ENCODE results near the gene VPS13A.
"Not testable (repeated sequence)": the region's sequence is repeated elsewhere in the genome, so short reads cannot be mapped to it uniquely, and the experiment has no call there.

Gene VPS13A

DNA sequence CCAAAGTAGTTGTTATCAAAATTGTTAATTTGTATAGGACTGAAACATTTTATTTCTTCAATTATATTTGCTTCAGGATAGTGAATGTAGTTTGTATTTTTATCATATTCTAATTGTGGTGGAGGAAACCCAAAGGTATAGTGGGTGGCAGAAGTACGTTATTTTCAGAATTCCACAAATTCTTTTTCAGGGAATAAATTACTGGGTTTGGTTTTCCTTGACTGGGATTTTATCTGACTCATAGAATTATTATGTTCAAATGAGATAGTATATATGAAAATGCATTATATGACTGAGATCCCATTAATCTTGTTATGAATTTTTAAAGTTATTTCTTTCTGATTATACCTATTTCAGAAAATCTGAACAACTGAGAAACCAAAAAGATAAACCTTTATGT is 73.7 kb downstream of the VPS13A start:
- no peaks in the 10 kb centered on the region for H3K36me3 ChIP-seq (replicated peaks in 1 of 2; ENCODE audit: control insufficient read depth in 2 of 2, insufficient read depth in 2 of 2, low read length in 2 of 2)
- H2BK15ac ChIP-seq (ENCODE audit: low read length), result no peak overlapping the region
- no peak overlapping the region for H3K4me2 ChIP-seq (ENCODE audit: insufficient read depth, low read length, poor library complexity, severe bottlenecking)
- H3K4ac ChIP-seq (ENCODE audit: low read length), result no peak overlapping the region
- no peak overlapping the region for H3K23ac ChIP-seq (ENCODE audit: low read depth, low read length, poor library complexity)
- H2AFZ ChIP-seq (ENCODE audit: low read length), result no peak overlapping the region
- WGBS, 2 donors (ENCODE audit: extremely low coverage in 2 of 2, insufficient read length in 2 of 2, insufficient replicate concordance in 1 of 2), result no CpG with 5 or more reads among the region's 1 CpG
- no peaks in the 10 kb centered on the region for H3K79me1 ChIP-seq (ENCODE audit: low read depth, low read length)
- no peak overlapping the region for H3K18ac ChIP-seq (ENCODE audit: low read length)
- no peaks in the 10 kb centered on the region for H3K27me3 ChIP-seq (ENCODE audit: control insufficient read depth in 3 of 3, insufficient read depth in 3 of 3, low read depth in 1 of 3, low read length in 3 of 3)
- H2BK5ac ChIP-seq (ENCODE audit: low read length), result no peak overlapping the region
- H3K9ac ChIP-seq (ENCODE audit: low read depth, low read length, poor library complexity), result no peak overlapping the region
- no peak overlapping the region for H3K14ac ChIP-seq (ENCODE audit: low read length)
- no peak for DNase-seq (ENCODE audit: low spot score)
- H4K8ac ChIP-seq (ENCODE audit: low read depth, low read length), result no peak overlapping the region
- H2BK120ac ChIP-seq (ENCODE audit: low read depth, low read length), result no peak overlapping the region
- no peak overlapping the region for H3K4me3 ChIP-seq (ENCODE audit: low read length in 2 of 2)
- H3K9me3 ChIP-seq (replicated peaks in 1 of 2; ENCODE audit: control insufficient read depth in 2 of 2, insufficient read depth in 1 of 2, low read depth in 1 of 2, low read length in 2 of 2), result no peaks in the 10 kb centered on the region
- no peak overlapping the region for H2BK12ac ChIP-seq (ENCODE audit: low read length)
- no peak overlapping the region for H4K91ac ChIP-seq (ENCODE audit: low read depth, low read length, poor library complexity)
- no peaks in the 10 kb centered on the region for H3K4me1 ChIP-seq (ENCODE audit: control insufficient read depth in 2 of 2, insufficient read depth in 1 of 2, low read depth in 1 of 2, low read length in 2 of 2)
- H2AK5ac ChIP-seq (ENCODE audit: low read depth, low read length), result no peak overlapping the region
- no peak overlapping the region for H3K27ac ChIP-seq (replicated peaks; ENCODE audit: low read length)

GRCh38 chr9:77257275-77257674 is 79.9 kb downstream of the VPS13A start:
- Histone ChIP-seq H2AFZ (ENCODE audit: low read length) (no peak overlapping the region), H3K4me3 (ENCODE audit: low read length in 2 of 2) (no peak overlapping the region), H4K8ac (ENCODE audit: low read depth, low read length) (no peak overlapping the region), H3K27me3 (ENCODE audit: control insufficient read depth in 3 of 3, insufficient read depth in 3 of 3, low read depth in 1 of 3, low read length in 3 of 3) (no peaks in the 10 kb centered on the region), H3K27ac (replicated peaks; ENCODE audit: low read length) (no peak overlapping the region), H2BK12ac (ENCODE audit: low read length) (no peak overlapping the region), H3K4me2 (ENCODE audit: insufficient read depth, low read length, poor library complexity, severe bottlenecking) (no peak overlapping the region), H2AK5ac (ENCODE audit: low read depth, low read length) (no peak overlapping the region), H2BK5ac (ENCODE audit: low read length) (no peak overlapping the region), H3K36me3 (replicated peaks in 1 of 2; ENCODE audit: control insufficient read depth in 2 of 2, insufficient read depth in 2 of 2, low read length in 2 of 2) (no peaks in the 10 kb centered on the region), H3K4ac (ENCODE audit: low read length) (no peak overlapping the region), H3K4me1 (ENCODE audit: control insufficient read depth in 2 of 2, insufficient read depth in 1 of 2, low read depth in 1 of 2, low read length in 2 of 2) (no peaks in the 10 kb centered on the region), H3K18ac (ENCODE audit: low read length) (no peak overlapping the region), H4K91ac (ENCODE audit: low read depth, low read length, poor library complexity) (no peak overlapping the region), H2BK120ac (ENCODE audit: low read depth, low read length) (no peak overlapping the region), H3K79me1 (ENCODE audit: low read depth, low read length) (no peaks in the 10 kb centered on the region), H3K23ac (ENCODE audit: low read depth, low read length, poor library complexity) (no peak overlapping the region), H3K9ac (ENCODE audit: low read depth, low read length, poor library complexity) (no peak overlapping the region), H2BK15ac (ENCODE audit: low read length) (no peak overlapping the region), H3K14ac (ENCODE audit: low read length) (no peak overlapping the region), H3K9me3 (replicated peaks in 1 of 2; ENCODE audit: control insufficient read depth in 2 of 2, insufficient read depth in 1 of 2, low read depth in 1 of 2, low read length in 2 of 2) (no peaks in the 10 kb centered on the region)
- no peak for DNase-seq (ENCODE audit: low spot score)
- WGBS, 2 donors (ENCODE audit: extremely low coverage in 2 of 2, insufficient read length in 2 of 2, insufficient replicate concordance in 1 of 2), result no CpG with 5 or more reads among the region's 2 CpGs

DNA sequence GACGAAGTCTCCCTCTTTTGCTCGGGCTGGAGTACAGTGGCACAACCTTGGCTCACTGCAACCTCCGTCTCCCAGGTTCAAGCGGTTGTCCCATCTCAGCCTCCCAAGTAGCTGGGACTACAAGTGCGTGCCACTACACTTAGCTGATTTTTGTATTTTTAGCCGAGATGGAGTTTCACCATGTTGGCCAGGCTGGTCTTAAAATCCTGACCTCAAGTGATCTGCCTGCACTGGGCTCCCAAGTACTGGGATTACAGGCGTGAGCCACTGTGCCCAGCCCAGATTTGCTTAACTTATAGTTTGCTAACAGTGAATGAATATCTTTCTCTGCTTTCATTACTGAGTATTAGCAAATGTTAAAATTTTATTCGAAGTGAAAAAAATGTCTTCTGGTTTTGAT is 84.3 kb downstream of the VPS13A start:
- Histone ChIP-seq H3K36me3 (replicated peaks in 1 of 2; ENCODE audit: control insufficient read depth in 2 of 2, insufficient read depth in 2 of 2, low read length in 2 of 2) (no peaks in the 10 kb centered on the region), H3K4ac (ENCODE audit: low read length) (no peak overlapping the region), H3K4me1 (ENCODE audit: control insufficient read depth in 2 of 2, insufficient read depth in 1 of 2, low read depth in 1 of 2, low read length in 2 of 2) (no peaks in the 10 kb centered on the region), H4K91ac (ENCODE audit: low read depth, low read length, poor library complexity) (no peak overlapping the region), H2AFZ (ENCODE audit: low read length) (no peak overlapping the region), H4K8ac (ENCODE audit: low read depth, low read length) (no peak overlapping the region), H3K4me3 (ENCODE audit: low read length in 2 of 2) (no peak overlapping the region), H3K27me3 (ENCODE audit: control insufficient read depth in 3 of 3, insufficient read depth in 3 of 3, low read depth in 1 of 3, low read length in 3 of 3) (no peaks in the 10 kb centered on the region), H2BK15ac (ENCODE audit: low read length) (no peak overlapping the region), H3K18ac (ENCODE audit: low read length) (no peak overlapping the region), H2BK5ac (ENCODE audit: low read length) (no peak overlapping the region), H3K14ac (ENCODE audit: low read length) (no peak overlapping the region), H3K9me3 (replicated peaks in 1 of 2; ENCODE audit: control insufficient read depth in 2 of 2, insufficient read depth in 1 of 2, low read depth in 1 of 2, low read length in 2 of 2) (no peaks in the 10 kb centered on the region), H2BK12ac (ENCODE audit: low read length) (no peak overlapping the region), H3K23ac (ENCODE audit: low read depth, low read length, poor library complexity) (no peak overlapping the region), H3K79me1 (ENCODE audit: low read depth, low read length) (no peaks in the 10 kb centered on the region), H2BK120ac (ENCODE audit: low read depth, low read length) (no peak overlapping the region), H3K4me2 (ENCODE audit: insufficient read depth, low read length, poor library complexity, severe bottlenecking) (no peak overlapping the region), H2AK5ac (ENCODE audit: low read depth, low read length) (no peak overlapping the region), H3K27ac (replicated peaks; ENCODE audit: low read length) (no peak overlapping the region), H3K9ac (ENCODE audit: low read depth, low read length, poor library complexity) (no peak overlapping the region)
- DNase-seq (ENCODE audit: low spot score), result no peak
- WGBS, 2 donors (ENCODE audit: extremely low coverage in 2 of 2, insufficient read length in 2 of 2, insufficient replicate concordance in 1 of 2), result no CpG with 5 or more reads among the region's 8 CpGs

- H2BK120ac ChIP-seq (ENCODE audit: low read depth, low read length); H2AFZ ChIP-seq (ENCODE audit: low read length); H4K91ac ChIP-seq (ENCODE audit: low read depth, low read length, poor library complexity); DNase-seq (ENCODE audit: low spot score); H3K4me1 ChIP-seq (ENCODE audit: control insufficient read depth in 2 of 2, insufficient read depth in 1 of 2, low read depth in 1 of 2, low read length in 2 of 2); H3K27ac ChIP-seq (replicated peaks; ENCODE audit: low read length); H3K27me3 ChIP-seq (ENCODE audit: control insufficient read depth in 3 of 3, insufficient read depth in 3 of 3, low read depth in 1 of 3, low read length in 3 of 3); H3K9ac ChIP-seq (ENCODE audit: low read depth, low read length, poor library complexity); H3K4me2 ChIP-seq (ENCODE audit: insufficient read depth, low read length, poor library complexity, severe bottlenecking); H4K8ac ChIP-seq (ENCODE audit: low read depth, low read length); H3K14ac ChIP-seq (ENCODE audit: low read length); H3K79me1 ChIP-seq (ENCODE audit: low read depth, low read length); H3K9me3 ChIP-seq (replicated peaks in 1 of 2; ENCODE audit: control insufficient read depth in 2 of 2, insufficient read depth in 1 of 2, low read depth in 1 of 2, low read length in 2 of 2); H3K4me3 ChIP-seq (ENCODE audit: low read length in 2 of 2); H2BK15ac ChIP-seq (ENCODE audit: low read length); H3K23ac ChIP-seq (ENCODE audit: low read depth, low read length, poor library complexity); H2BK12ac ChIP-seq (ENCODE audit: low read length); H2BK5ac ChIP-seq (ENCODE audit: low read length); H2AK5ac ChIP-seq (ENCODE audit: low read depth, low read length); H3K36me3 ChIP-seq (replicated peaks in 1 of 2; ENCODE audit: control insufficient read depth in 2 of 2, insufficient read depth in 2 of 2, low read length in 2 of 2); H3K18ac ChIP-seq (ENCODE audit: low read length); H3K4ac ChIP-seq (ENCODE audit: low read length): not testable (repeated sequence)
- no CpG with 5 or more reads among the region's 5 CpGs for WGBS, 2 donors (ENCODE audit: extremely low coverage in 2 of 2, insufficient read length in 2 of 2, insufficient replicate concordance in 1 of 2)
Measured at GRCh38 chr9:77267762-77268161, 90.4 kb downstream of the VPS13A start.
